IMR-90 (cell line): ENCODE data around the gene KCTD5. TPM values are rescaled to one million over a fixed set of nuclear protein-coding genes. Genes with fewer than 3 reads are reported as not detected.
A peak's percentile ranks its signal among the peaks of the same experiment; 100 is the strongest.

Source experiments
- ATAC-seq: fragments of 200-7000 bp; cut with Tn5 transposase; 2 replicates; pipeline ENCODE4 v1.9.1; 2020; ENCODE audit warnings: low read depth, mild to moderate bottlenecking, moderate library complexity
- BruUV-seq: library from RNA; stranded (reverse); fragments of 400-500 nt; replicated peaks from 2 replicates; lab custom pipeline; 2021; lab: Mats Ljungman, UMichigan
- CTCF ChIA-PET: fragments of 300-600 bp; formaldehyde crosslinking; extraction: SDS; loops from one replicate; lab custom pipeline; 2021; ENCODE audit warnings: antibody characterized with exemption; lab: Yijun Ruan, JAX
- POLR2A ChIA-PET: fragments of 300-600 bp; sonication (Branson Sonifier 250); formaldehyde crosslinking; loops from one replicate; lab custom pipeline; 2022; ENCODE audit warnings: antibody characterized with exemption; ENCODE audit not compliant: unreplicated experiment; lab: Charles Lee
- DNase-seq: peaks from one replicate; pipeline ENCODE4 v3.0.0; 2013
- H2AFZ ChIP-seq: replicated peaks from 2 replicates; pipeline ENCODE3; 2013; ENCODE audit warnings: low read length, mild to moderate bottlenecking; ENCODE audit not compliant: poor library complexity
- H2AK5ac ChIP-seq: 2 replicates; pipeline ENCODE4 v1.6.1; 2013; ENCODE audit warnings: low read depth, low read length, inconsistent platforms
- H2AK9ac ChIP-seq: replicated peaks from 2 replicates; pipeline ENCODE3; 2013; ENCODE audit warnings: mild to moderate bottlenecking, low read depth, low read length, moderate library complexity; ENCODE audit not compliant: poor library complexity
- H2BK120ac ChIP-seq: 2 replicates; pipeline ENCODE4 v1.6.1; 2013; ENCODE audit warnings: low read depth, low read length, inconsistent platforms
- H2BK15ac ChIP-seq: 3 replicates; pipeline ENCODE4 v1.6.1; 2013; ENCODE audit warnings: low read depth, low read length, inconsistent platforms
- H2BK20ac ChIP-seq: 2 replicates; pipeline ENCODE4 v1.6.1; 2013; ENCODE audit warnings: low read depth, mild to moderate bottlenecking, inconsistent platforms, low read length, moderate library complexity
- H2BK5ac ChIP-seq: 2 replicates; pipeline ENCODE4 v1.6.1; 2013; ENCODE audit warnings: mild to moderate bottlenecking, low read depth, low read length, inconsistent platforms; ENCODE audit not compliant: poor library complexity, severe bottlenecking
- H3K14ac ChIP-seq: replicated peaks from 2 replicates; pipeline ENCODE4 v1.6.1; 2013; ENCODE audit warnings: low read depth, low read length, inconsistent platforms
- H3K18ac ChIP-seq: 2 replicates; pipeline ENCODE4 v1.6.1; 2013; ENCODE audit warnings: low read depth, low read length, control low read depth
- H3K23ac ChIP-seq: 2 replicates; pipeline ENCODE4 v1.6.1; 2013; ENCODE audit warnings: low read depth, low read length, inconsistent platforms
- H3K27ac ChIP-seq: 2 replicates; pipeline ENCODE4 v1.5.1; 2013; ENCODE audit warnings: mild to moderate bottlenecking, control low read depth, low read length; ENCODE audit not compliant: insufficient read depth
- H3K27me3 ChIP-seq: 2 replicates; pipeline ENCODE4 v1.6.1; 2013; ENCODE audit warnings: low read length; ENCODE audit not compliant: control insufficient read depth, insufficient read depth
- H3K36me3 ChIP-seq: 2 replicates; pipeline ENCODE4 v1.6.1; 2013; ENCODE audit warnings: low read length, mixed read lengths; ENCODE audit not compliant: control insufficient read depth, insufficient read depth
- H3K4ac ChIP-seq: 2 replicates; pipeline ENCODE4 v1.6.1; 2013; ENCODE audit warnings: low read depth, low read length, inconsistent platforms
- H3K4me1 ChIP-seq: 2 replicates; pipeline ENCODE4 v1.6.1; 2013; ENCODE audit warnings: low read length, mixed read lengths; ENCODE audit not compliant: control insufficient read depth, insufficient read depth
- H3K4me2 ChIP-seq: 2 replicates; pipeline ENCODE4 v1.6.1; 2013; ENCODE audit warnings: low read depth, mild to moderate bottlenecking, control low read depth, low read length, moderate library complexity
- H3K4me3 ChIP-seq: 2 replicates; pipeline ENCODE4 v1.5.1; 2013; ENCODE audit warnings: low read depth, mild to moderate bottlenecking, control low read depth, low read length, moderate library complexity; ENCODE audit not compliant: insufficient read depth
- H3K56ac ChIP-seq: 2 replicates; pipeline ENCODE4 v1.6.1; 2013; ENCODE audit warnings: low read length, inconsistent platforms; ENCODE audit not compliant: insufficient read depth; ENCODE audit errors: extremely low read depth
- H3K79me1 ChIP-seq, 2 experiments: 2 replicates each; pipeline ENCODE4 v1.6.1; 2013; ENCODE audit warnings: low read length in 2 of 2, inconsistent platforms in 1 of 2, low read depth in 1 of 2
- H3K9ac ChIP-seq: 2 replicates; pipeline ENCODE4 v1.6.1; 2013; ENCODE audit warnings: low read depth, low read length, control low read depth
- H3K9me1 ChIP-seq: 2 replicates; pipeline ENCODE4 v1.6.1; 2013; ENCODE audit warnings: low read length, inconsistent platforms; ENCODE audit not compliant: insufficient read depth
- H3K9me3 ChIP-seq: 2 replicates; pipeline ENCODE4 v1.6.1; 2013; ENCODE audit warnings: low read length; ENCODE audit not compliant: control insufficient read depth, insufficient read depth
- H4K20me1 ChIP-seq: 2 replicates; pipeline ENCODE4 v1.6.1; 2013; ENCODE audit warnings: low read length, inconsistent platforms; ENCODE audit not compliant: insufficient read depth
- H4K5ac ChIP-seq: 2 replicates; pipeline ENCODE4 v1.6.1; 2013; ENCODE audit warnings: mild to moderate bottlenecking, low read depth, low read length, control low read depth
- H4K8ac ChIP-seq, 2 experiments: 2 replicates each; pipeline ENCODE4 v1.6.1; 2013; ENCODE audit warnings: low read depth in 2 of 2, low read length in 2 of 2, control low read depth in 1 of 2, inconsistent platforms in 1 of 2
- H4K91ac ChIP-seq: 2 replicates; pipeline ENCODE4 v1.6.1; 2013; ENCODE audit warnings: low read depth, low read length, inconsistent platforms; ENCODE audit not compliant: insufficient read depth
- CEBPB ChIP-seq: IDR thresholded peaks from 2 replicates; pipeline ENCODE4 v1.6.1; 2012; ENCODE audit warnings: low read depth, low read length, improper control_type of control experiment
- MXI1 ChIP-seq: IDR thresholded peaks from 2 replicates; pipeline ENCODE4 v1.6.1; 2012; ENCODE audit warnings: low read depth, mild to moderate bottlenecking, low read length, moderate library complexity, borderline replicate concordance
- NFE2L2 ChIP-seq: fragments of 150-350 bp; IDR thresholded peaks from 2 replicates; pipeline ENCODE4 v1.6.1; 2016; ENCODE audit warnings: low read depth, mild to moderate bottlenecking, low read length
- POLR2A ChIP-seq: IDR thresholded peaks from 2 replicates; pipeline ENCODE4 v1.6.1; 2012; ENCODE audit warnings: mild to moderate bottlenecking, low read depth, low read length
- RCOR1 ChIP-seq: IDR thresholded peaks from 2 replicates; pipeline ENCODE4 v1.6.1; 2012; ENCODE audit warnings: mild to moderate bottlenecking, low read length, improper control_type of control experiment; ENCODE audit not compliant: insufficient replicate concordance
- RFX5 ChIP-seq: IDR thresholded peaks from 2 replicates; pipeline ENCODE4 v1.8.0; 2012; ENCODE audit warnings: low read depth, mild to moderate bottlenecking, low read length, moderate library complexity
- SMC3 ChIP-seq: fragments of 150-350 bp; IDR thresholded peaks from 2 replicates; pipeline ENCODE4 v1.6.1; 2016; ENCODE audit warnings: low read depth, mild to moderate bottlenecking, antibody characterized with exemption, low read length, moderate library complexity
- WGBS, 2 experiments: methylation state at CpG; one replicate each; pipeline versions ENCODE4 v1.1.5 to v1.1.7; 2013; ENCODE audit warnings: missing lambda C conversion rate in 2 of 2; ENCODE audit not compliant: insufficient read length in 1 of 2; ENCODE audit errors: extremely low coverage in 2 of 2; 5-methylcytosine and 5-hydroxymethylcytosine counted together
- dilution Hi-C: fragments of 300-500 bp; cut with HindIII; formaldehyde crosslinking; loops from one replicate; pipeline ENCODE4 v1.14.3; 2018; ENCODE audit warnings: low sequenced_read_pairs; ENCODE audit not compliant: unreplicated experiment
- in situ Hi-C: fragments of 300-500 bp; cut with MboI; formaldehyde crosslinking; loops from 3 replicates; pipeline ENCODE4 v1.14.3; 2019; ENCODE audit warnings: low sequenced_read_pairs, inconsistent platforms, mixed read lengths
- intact Hi-C: fragments of 100-400 bp; cut with micrococcal nuclease; formaldehyde crosslinking; loops from 2 replicates; pipeline ENCODE4 v1.10.0; 2022
- polyA plus RNA-seq, 3 experiments: library from polyadenylated mRNA; depleted of rRNA; stranded (reverse); fragments of >200 nt; gene quantifications; 2 replicates each; pipeline ENCODE4 v1.2.3, GENCODE V29; 2012; ENCODE audit warnings: low replicate concordance in 1 of 3
- total RNA-seq: library from RNA; depleted of rRNA; stranded (reverse); fragments of >200 nt; gene quantifications from 2 replicates; pipeline ENCODE4 v1.2.3, GENCODE V29; 2012
- TF ChIP-seq, protein P1 (sequence below): conservative IDR thresholded peaks from 2 replicates; pipeline ENCODE4 v1.5.1; 2012; ENCODE audit warnings: mild to moderate bottlenecking, low read depth, low read length, improper control_type of control experiment
- TF ChIP-seq, protein P2 (sequence below): fragments of 150-350 bp; IDR thresholded peaks from 2 replicates; pipeline ENCODE4 v1.6.1; 2017; ENCODE audit warnings: mild to moderate bottlenecking, antibody characterized with exemption, low read length, low read depth

The KCTD5 gene
- total and polyA plus RNA-seq, 2 of the 4 experiments (the other 2 are of a cell fraction) = 17.2 to 56.2 TPM

DNA sequence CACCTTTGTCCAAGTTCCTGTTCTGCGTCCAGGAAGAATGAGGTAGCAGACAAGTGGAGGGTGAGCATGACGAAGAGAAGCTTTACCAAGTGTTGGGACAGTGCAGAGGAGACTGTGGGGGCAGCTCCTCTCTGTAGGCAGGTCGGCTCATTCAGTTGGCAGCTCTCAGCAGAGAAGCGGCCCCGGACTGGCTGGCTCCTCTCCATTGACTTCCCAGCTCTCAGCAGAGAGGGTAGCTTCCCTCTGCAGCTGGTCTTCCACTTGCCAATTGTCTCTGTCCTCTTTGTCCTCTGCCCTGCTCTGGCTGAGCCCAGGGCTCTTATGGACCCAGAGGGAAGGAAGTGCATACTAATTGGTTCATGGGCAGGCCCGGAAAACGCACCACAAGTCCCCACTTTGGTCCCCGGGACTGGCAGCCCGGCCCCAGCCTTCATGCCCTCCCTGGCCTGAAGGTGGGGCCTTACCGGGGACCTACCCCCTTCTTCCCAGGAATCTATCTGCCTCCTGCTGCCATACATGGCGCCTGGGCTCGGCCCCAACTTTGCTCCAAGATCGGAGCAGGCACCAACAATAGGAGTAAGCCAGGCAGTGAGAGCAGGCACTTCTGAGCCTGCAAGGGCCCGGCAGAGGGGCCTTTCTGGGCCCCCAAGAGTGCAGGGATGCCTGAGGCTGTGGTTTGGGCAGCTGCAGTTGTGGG is 10.1 kb downstream of the KCTD5 start:
- ATAC-seq = peak; percentile 16
- no peak overlapping the region for H3K4me2 ChIP-seq

More for the DNA sequence above, 10.1 kb downstream of the KCTD5 start:
- Histone ChIP-seq H2BK5ac (no peak overlapping the region), H2BK120ac (no peak overlapping the region), H3K27me3 (no peaks in the 10 kb centered on the region), H2AFZ (peak overlapping the region; percentile 23), H4K20me1 (peaks cover 45% of the 10 kb centered on the region), H3K4ac (no peak overlapping the region), H3K9me1 (peaks cover 6% of the 10 kb centered on the region), H3K56ac (no peak overlapping the region), H3K4me1 (peaks cover 6% of the 10 kb centered on the region; the same call in 1 of the 2 replicates), H2AK9ac (peak overlapping the region; percentile 15), H3K23ac (no peak overlapping the region), H3K9me3 (no peaks in the 10 kb centered on the region), H3K18ac (no peak overlapping the region), H2AK5ac (no peak overlapping the region), H3K27ac (no peak overlapping the region), H3K14ac (no peak overlapping the region), H3K4me3 (no peak overlapping the region), H4K91ac (no peak overlapping the region), H3K36me3 (peaks cover 15% of the 10 kb centered on the region), H2BK15ac (no peak overlapping the region), H3K79me1 (peaks cover 10 to 47% of the 10 kb centered on the region in 2 experiments), H2BK20ac (no peak overlapping the region), H4K5ac (no peak overlapping the region), H4K8ac (no peak overlapping the region), H3K9ac (no peak overlapping the region)
- intact Hi-C loops (no loop called here), in situ Hi-C loops (no loop called here), dilution Hi-C loops (no loop called here)
- POLR2A ChIA-PET = no interaction called here
- TF ChIP-seq SMC3 = no peak
- TF ChIP-seq, protein P1, sequence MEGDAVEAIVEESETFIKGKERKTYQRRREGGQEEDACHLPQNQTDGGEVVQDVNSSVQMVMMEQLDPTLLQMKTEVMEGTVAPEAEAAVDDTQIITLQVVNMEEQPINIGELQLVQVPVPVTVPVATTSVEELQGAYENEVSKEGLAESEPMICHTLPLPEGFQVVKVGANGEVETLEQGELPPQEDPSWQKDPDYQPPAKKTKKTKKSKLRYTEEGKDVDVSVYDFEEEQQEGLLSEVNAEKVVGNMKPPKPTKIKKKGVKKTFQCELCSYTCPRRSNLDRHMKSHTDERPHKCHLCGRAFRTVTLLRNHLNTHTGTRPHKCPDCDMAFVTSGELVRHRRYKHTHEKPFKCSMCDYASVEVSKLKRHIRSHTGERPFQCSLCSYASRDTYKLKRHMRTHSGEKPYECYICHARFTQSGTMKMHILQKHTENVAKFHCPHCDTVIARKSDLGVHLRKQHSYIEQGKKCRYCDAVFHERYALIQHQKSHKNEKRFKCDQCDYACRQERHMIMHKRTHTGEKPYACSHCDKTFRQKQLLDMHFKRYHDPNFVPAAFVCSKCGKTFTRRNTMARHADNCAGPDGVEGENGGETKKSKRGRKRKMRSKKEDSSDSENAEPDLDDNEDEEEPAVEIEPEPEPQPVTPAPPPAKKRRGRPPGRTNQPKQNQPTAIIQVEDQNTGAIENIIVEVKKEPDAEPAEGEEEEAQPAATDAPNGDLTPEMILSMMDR = no peak
- no peak for TF ChIP-seq NFE2L2
- TF ChIP-seq MXI1 = no peak
- TF ChIP-seq CEBPB = no peak
- no peak for TF ChIP-seq RFX5
- no peak for TF ChIP-seq RCOR1
- TF ChIP-seq POLR2A = no peak
- TF ChIP-seq, protein P2, sequence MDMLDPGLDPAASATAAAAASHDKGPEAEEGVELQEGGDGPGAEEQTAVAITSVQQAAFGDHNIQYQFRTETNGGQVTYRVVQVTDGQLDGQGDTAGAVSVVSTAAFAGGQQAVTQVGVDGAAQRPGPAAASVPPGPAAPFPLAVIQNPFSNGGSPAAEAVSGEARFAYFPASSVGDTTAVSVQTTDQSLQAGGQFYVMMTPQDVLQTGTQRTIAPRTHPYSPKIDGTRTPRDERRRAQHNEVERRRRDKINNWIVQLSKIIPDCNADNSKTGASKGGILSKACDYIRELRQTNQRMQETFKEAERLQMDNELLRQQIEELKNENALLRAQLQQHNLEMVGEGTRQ = no peak
- CTCF ChIA-PET = no interaction called here
- 31% methylated on average over 4 of the region's 14 CpGs; no CpG with 5 or more reads in 1 of the 2 experiments for WGBS, 2 experiments
- peak; percentile 6 for DNase-seq
- no TSS peak for BruUV-seq
